A549 (cell line): ENCODE results near the gene ZNF106.

Source experiments
- CTCF ChIP-seq: fragments of >200 bp; sonication (Bioruptor Twin); formaldehyde crosslinking; IDR thresholded peaks from 3 replicates; pipeline ENCODE4 v1.5.1; 2016
- POLR2A ChIP-seq: IDR thresholded peaks from 2 replicates; pipeline ENCODE4 v1.6.1; 2012; ENCODE audit warnings: mild to moderate bottlenecking, low read length
- USF2 ChIP-seq: fragments of 450-650 bp; IDR thresholded peaks from 2 replicates; pipeline ENCODE4 v1.6.1; 2014; ENCODE audit warnings: antibody characterized with exemption

GRCh38 chr15:42482701-42483100, 8.2 kb downstream of the ZNF106 start:
- TF ChIP-seq POLR2A (no peak), CTCF (no peak), USF2 (no peak)
